Measurements from ENCODE around the gene PSMC5. TPM values are rescaled to one million over a fixed set of nuclear protein-coding genes. Genes with fewer than 3 reads are reported as not detected.

PSMC5 gene
- total and polyA plus RNA-seq, 2 experiments from 2014 or later: 93.1 to 199 TPM

GRCh38 chr17:63819131-63819530, 8.1 kb upstream of the PSMC5 start (continued):
- TF ChIP-seq ZNF462 (CRISPR knock-in tag; IDR thresholded peaks at IDR 0.05) (no peak), EZH2phosphoT487 (IDR thresholded peaks at IDR 0.05; ENCODE audit: unreplicated experiment) (no peak)

GRCh38 chr17:63819585-63820537, 7.4 kb upstream of the PSMC5 start:
- H3K4me1 Mint-ChIP-seq: no peaks in the 10 kb centered on the region
- no peak overlapping the region for H3K4me3 Mint-ChIP-seq
- no peaks in the 10 kb centered on the region for H3K4me1 ChIP-seq (ENCODE audit: insufficient read depth)
- DNase-seq (ENCODE audit: low spot score) (no peak), ATAC-seq (no peak)
- H3K27ac Mint-ChIP-seq: no peak overlapping the region
- H3K4me2 ChIP-seq: no peak overlapping the region
- H3K9me2 ChIP-seq (ENCODE audit: insufficient read depth): no peaks in the 10 kb centered on the region
- H2AFZ ChIP-seq: no peak overlapping the region
- H4K20me1 ChIP-seq (replicated peaks; ENCODE audit: insufficient read depth): peaks cover 58% of the 10 kb centered on the region
- H3K9me3 Mint-ChIP-seq: no peaks in the 10 kb centered on the region; the same call in 2 of the 3 replicates
- H3K36me3 ChIP-seq (ENCODE audit: insufficient read depth): peaks cover 82% of the 10 kb centered on the region
- peaks cover 50% of the 10 kb centered on the region for H3F3A ChIP-seq (replicated peaks; ENCODE audit: low read depth)
- H3K4me3 ChIP-seq: no peak overlapping the region
- H3K27me3 Mint-ChIP-seq (ENCODE audit: insufficient read depth, low read depth, poor library complexity): peaks cover 13% of the 10 kb centered on the region
- no peaks in the 10 kb centered on the region for H3K27me3 ChIP-seq (ENCODE audit: insufficient read depth)
- H3K36me3 Mint-ChIP-seq (ENCODE audit: low read depth): peaks cover 100% of the 10 kb centered on the region
- H3K27ac ChIP-seq (ENCODE audit: low read depth): no peak overlapping the region
- no peaks in the 10 kb centered on the region; the same call in 1 of the 2 replicates for H3K79me2 ChIP-seq (replicated peaks; ENCODE audit: insufficient read depth)
- TF ChIP-seq EZH2 (IDR thresholded peaks at IDR 0.05; ENCODE audit: low read depth, unreplicated experiment): no peak
- no peak for TF ChIP-seq NANOG (IDR thresholded peaks at IDR 0.05; ENCODE audit: borderline replicate concordance)
- no peak for TF ChIP-seq CREB1 (CRISPR knock-in tag; IDR thresholded peaks at IDR 0.05; ENCODE audit: low read depth)
- TF ChIP-seq EZH2phosphoT487 (IDR thresholded peaks at IDR 0.05; ENCODE audit: unreplicated experiment): no peak
- no peak for TF ChIP-seq ETS1 (IDR thresholded peaks at IDR 0.05)
- TF ChIP-seq, protein P1, sequence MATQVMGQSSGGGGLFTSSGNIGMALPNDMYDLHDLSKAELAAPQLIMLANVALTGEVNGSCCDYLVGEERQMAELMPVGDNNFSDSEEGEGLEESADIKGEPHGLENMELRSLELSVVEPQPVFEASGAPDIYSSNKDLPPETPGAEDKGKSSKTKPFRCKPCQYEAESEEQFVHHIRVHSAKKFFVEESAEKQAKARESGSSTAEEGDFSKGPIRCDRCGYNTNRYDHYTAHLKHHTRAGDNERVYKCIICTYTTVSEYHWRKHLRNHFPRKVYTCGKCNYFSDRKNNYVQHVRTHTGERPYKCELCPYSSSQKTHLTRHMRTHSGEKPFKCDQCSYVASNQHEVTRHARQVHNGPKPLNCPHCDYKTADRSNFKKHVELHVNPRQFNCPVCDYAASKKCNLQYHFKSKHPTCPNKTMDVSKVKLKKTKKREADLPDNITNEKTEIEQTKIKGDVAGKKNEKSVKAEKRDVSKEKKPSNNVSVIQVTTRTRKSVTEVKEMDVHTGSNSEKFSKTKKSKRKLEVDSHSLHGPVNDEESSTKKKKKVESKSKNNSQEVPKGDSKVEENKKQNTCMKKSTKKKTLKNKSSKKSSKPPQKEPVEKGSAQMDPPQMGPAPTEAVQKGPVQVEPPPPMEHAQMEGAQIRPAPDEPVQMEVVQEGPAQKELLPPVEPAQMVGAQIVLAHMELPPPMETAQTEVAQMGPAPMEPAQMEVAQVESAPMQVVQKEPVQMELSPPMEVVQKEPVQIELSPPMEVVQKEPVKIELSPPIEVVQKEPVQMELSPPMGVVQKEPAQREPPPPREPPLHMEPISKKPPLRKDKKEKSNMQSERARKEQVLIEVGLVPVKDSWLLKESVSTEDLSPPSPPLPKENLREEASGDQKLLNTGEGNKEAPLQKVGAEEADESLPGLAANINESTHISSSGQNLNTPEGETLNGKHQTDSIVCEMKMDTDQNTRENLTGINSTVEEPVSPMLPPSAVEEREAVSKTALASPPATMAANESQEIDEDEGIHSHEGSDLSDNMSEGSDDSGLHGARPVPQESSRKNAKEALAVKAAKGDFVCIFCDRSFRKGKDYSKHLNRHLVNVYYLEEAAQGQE (IDR thresholded peaks at IDR 0.05; ENCODE audit: unreplicated experiment): no peak
- TF ChIP-seq STAT1 (IDR thresholded peaks at IDR 0.05; ENCODE audit: unreplicated experiment): no peak
- TF ChIP-seq ZNF331 (CRISPR knock-in tag; IDR thresholded peaks at IDR 0.05; ENCODE audit: low read depth): no peak
- TF ChIP-seq CTCF (conservative IDR thresholded peaks at IDR 0.05; ENCODE audit: low read depth in 2 of 2): no peak
- no peak for TF ChIP-seq ZNF114 (CRISPR knock-in tag; IDR thresholded peaks at IDR 0.05)
